Measurements from ENCODE around the gene NPSR1.

GRCh38 chr7:34734771-34735170, 76.8 kb downstream of the NPSR1 start:
- TF ChIP-seq CTCF (IDR thresholded peaks at IDR 0.05) (no peak), POLR2A (IDR thresholded peaks at IDR 0.05) (no peak)

All from uterus (tissue), 2 donors.